Type B pancreatic cell (in vitro differentiated cells): ENCODE measurements around the gene SNX18. TPM values are rescaled to one million over a fixed set of nuclear protein-coding genes. Genes with fewer than 3 reads are reported as not detected.

Source experiments
- DNase-seq: peaks from one replicate; pipeline ENCODE4 v3.0.0; 2021; ENCODE audit warnings: mixed read lengths; ENCODE audit not compliant: unreplicated experiment; ENCODE audit errors: extremely low spot score
- H3K27ac Mint-ChIP-seq: 2 replicates; pipeline ENCODE4 v1.8.0; 2021; ENCODE audit warnings: mild to moderate bottlenecking, mixed read lengths
- H3K27me3 Mint-ChIP-seq: 2 replicates; pipeline ENCODE4 v1.8.0; 2021; ENCODE audit warnings: mixed read lengths
- H3K36me3 Mint-ChIP-seq: 2 replicates; pipeline ENCODE4 v1.8.0; 2021; ENCODE audit warnings: mixed read lengths
- H3K4me1 Mint-ChIP-seq: one replicate; pipeline ENCODE4 v1.8.0; 2021; ENCODE audit warnings: mixed read lengths; ENCODE audit not compliant: unreplicated experiment
- H3K4me3 Mint-ChIP-seq: 2 replicates; pipeline ENCODE4 v1.8.0; 2021; ENCODE audit warnings: mild to moderate bottlenecking, mixed read lengths
- H3K9me3 Mint-ChIP-seq: 2 replicates; pipeline ENCODE4 v1.8.0; 2021; ENCODE audit warnings: mixed read lengths
- CTCF ChIP-seq: fragments of 200-600 bp; sonication (generic); conservative IDR thresholded peaks from 2 replicates; pipeline ENCODE4 v1.5.0; 2021; ENCODE audit warnings: antibody characterized with exemption, mild to moderate bottlenecking
- total RNA-seq: library from RNA; stranded (reverse); gene quantifications from 2 replicates; pipeline ENCODE4 v1.2.1, GENCODE V29; 2021; ENCODE audit warnings: low replicate concordance

The SNX18 gene
- total RNA-seq, 1 donor from 2014 or later, result 27.1 TPM

GRCh38 chr5:54491326-54491725 is 26.2 kb upstream of the SNX18 start:
- Mint-ChIP-seq H3K27ac (no peak overlapping the region), H3K36me3 (no peaks in the 10 kb centered on the region), H3K4me1 (no peaks in the 10 kb centered on the region), H3K4me3 (no peak overlapping the region), H3K27me3 (peaks cover 9% of the 10 kb centered on the region), H3K9me3 (no peaks in the 10 kb centered on the region)
- no peak for DNase-seq
- TF ChIP-seq CTCF, result no peak

- no peak for DNase-seq
Measured at GRCh38 chr5:54492178-54492577, 25.4 kb upstream of the SNX18 start.

GRCh38 chr5:54495027-54495426 is 22.5 kb upstream of the SNX18 start:
- Mint-ChIP-seq H3K4me1 (no peaks in the 10 kb centered on the region), H3K27me3 (peaks cover 9% of the 10 kb centered on the region), H3K4me3 (no peak overlapping the region), H3K27ac (no peak overlapping the region), H3K36me3 (no peaks in the 10 kb centered on the region), H3K9me3 (peaks cover 8% of the 10 kb centered on the region)
- no peak for DNase-seq
- TF ChIP-seq CTCF, result no peak

More at GRCh38 chr5:54492178-54492577, 25.4 kb upstream of the SNX18 start:
- Mint-ChIP-seq H3K27ac (no peak overlapping the region), H3K4me1 (no peaks in the 10 kb centered on the region), H3K4me3 (no peak overlapping the region), H3K9me3 (no peaks in the 10 kb centered on the region), H3K27me3 (peaks cover 9% of the 10 kb centered on the region), H3K36me3 (no peaks in the 10 kb centered on the region)
- no peak for TF ChIP-seq CTCF

GRCh38 chr5:54514291-54514690 is 3.3 kb upstream of the SNX18 start:
- Mint-ChIP-seq H3K27me3 (no peaks in the 10 kb centered on the region), H3K4me1 (peaks cover 21% of the 10 kb centered on the region), H3K36me3 (peaks cover 1% of the 10 kb centered on the region), H3K27ac (peak overlapping the region; percentile 19), H3K4me3 (peak overlapping the region; percentile 60), H3K9me3 (peaks cover 5% of the 10 kb centered on the region)
- DNase-seq, result no peak
- peak; percentile 16 for TF ChIP-seq CTCF

GRCh38 chr5:54514841-54515432 is 2.6 kb upstream of the SNX18 start:
- no peak for TF ChIP-seq CTCF
- Mint-ChIP-seq H3K4me1 (peaks cover 28% of the 10 kb centered on the region), H3K4me3 (peak overlapping the region; percentile 42), H3K36me3 (peaks cover 6% of the 10 kb centered on the region), H3K27ac (peak overlapping the region; percentile 19), H3K27me3 (no peaks in the 10 kb centered on the region), H3K9me3 (no peaks in the 10 kb centered on the region)
- no peak for DNase-seq
